Activated CD8-positive, alpha-beta memory T cell treated with anti-CD3 and anti-CD28 coated beads for 24 hours (primary cell): ENCODE measurements around the gene HKDC1.
A peak's percentile ranks its signal among the peaks of the same experiment; 100 is the strongest.
"Not testable (repeated sequence)": the region's sequence is repeated elsewhere in the genome, so short reads cannot be mapped to it uniquely, and the experiment has no call there.

Experiments used
- DNase-seq: peaks from one replicate; pipeline ENCODE4 v3.0.0-alpha.2; 2020

Gene HKDC1, protein sequence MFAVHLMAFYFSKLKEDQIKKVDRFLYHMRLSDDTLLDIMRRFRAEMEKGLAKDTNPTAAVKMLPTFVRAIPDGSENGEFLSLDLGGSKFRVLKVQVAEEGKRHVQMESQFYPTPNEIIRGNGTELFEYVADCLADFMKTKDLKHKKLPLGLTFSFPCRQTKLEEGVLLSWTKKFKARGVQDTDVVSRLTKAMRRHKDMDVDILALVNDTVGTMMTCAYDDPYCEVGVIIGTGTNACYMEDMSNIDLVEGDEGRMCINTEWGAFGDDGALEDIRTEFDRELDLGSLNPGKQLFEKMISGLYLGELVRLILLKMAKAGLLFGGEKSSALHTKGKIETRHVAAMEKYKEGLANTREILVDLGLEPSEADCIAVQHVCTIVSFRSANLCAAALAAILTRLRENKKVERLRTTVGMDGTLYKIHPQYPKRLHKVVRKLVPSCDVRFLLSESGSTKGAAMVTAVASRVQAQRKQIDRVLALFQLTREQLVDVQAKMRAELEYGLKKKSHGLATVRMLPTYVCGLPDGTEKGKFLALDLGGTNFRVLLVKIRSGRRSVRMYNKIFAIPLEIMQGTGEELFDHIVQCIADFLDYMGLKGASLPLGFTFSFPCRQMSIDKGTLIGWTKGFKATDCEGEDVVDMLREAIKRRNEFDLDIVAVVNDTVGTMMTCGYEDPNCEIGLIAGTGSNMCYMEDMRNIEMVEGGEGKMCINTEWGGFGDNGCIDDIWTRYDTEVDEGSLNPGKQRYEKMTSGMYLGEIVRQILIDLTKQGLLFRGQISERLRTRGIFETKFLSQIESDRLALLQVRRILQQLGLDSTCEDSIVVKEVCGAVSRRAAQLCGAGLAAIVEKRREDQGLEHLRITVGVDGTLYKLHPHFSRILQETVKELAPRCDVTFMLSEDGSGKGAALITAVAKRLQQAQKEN

DNA sequence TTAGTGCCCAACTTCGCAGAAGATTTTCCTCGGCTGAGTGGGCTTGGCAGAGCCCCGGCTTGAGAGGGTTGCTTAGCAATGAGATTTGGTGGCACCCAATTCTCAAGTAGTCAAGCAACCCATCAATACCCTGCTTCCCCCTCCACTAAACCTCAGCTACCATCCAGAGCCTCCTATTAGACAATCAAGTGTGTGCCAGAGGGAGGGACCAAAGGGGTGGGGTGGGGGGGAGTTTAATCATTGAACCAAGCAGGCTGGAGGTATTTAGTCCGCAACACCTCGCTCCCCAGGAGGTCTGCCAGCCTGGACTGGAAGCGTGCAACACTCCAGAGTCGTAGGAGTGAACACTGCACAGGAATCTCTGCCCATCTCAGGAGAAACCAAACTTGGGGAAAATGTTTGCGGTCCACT, at the start of gene HKDC1:
TSS of gene HKDC1 (plus strand) at position 292 of the 411 bp plus-strand sequence. CDS start at position 396, 104 bp downstream.
- DNase-seq: no peak

DNA sequence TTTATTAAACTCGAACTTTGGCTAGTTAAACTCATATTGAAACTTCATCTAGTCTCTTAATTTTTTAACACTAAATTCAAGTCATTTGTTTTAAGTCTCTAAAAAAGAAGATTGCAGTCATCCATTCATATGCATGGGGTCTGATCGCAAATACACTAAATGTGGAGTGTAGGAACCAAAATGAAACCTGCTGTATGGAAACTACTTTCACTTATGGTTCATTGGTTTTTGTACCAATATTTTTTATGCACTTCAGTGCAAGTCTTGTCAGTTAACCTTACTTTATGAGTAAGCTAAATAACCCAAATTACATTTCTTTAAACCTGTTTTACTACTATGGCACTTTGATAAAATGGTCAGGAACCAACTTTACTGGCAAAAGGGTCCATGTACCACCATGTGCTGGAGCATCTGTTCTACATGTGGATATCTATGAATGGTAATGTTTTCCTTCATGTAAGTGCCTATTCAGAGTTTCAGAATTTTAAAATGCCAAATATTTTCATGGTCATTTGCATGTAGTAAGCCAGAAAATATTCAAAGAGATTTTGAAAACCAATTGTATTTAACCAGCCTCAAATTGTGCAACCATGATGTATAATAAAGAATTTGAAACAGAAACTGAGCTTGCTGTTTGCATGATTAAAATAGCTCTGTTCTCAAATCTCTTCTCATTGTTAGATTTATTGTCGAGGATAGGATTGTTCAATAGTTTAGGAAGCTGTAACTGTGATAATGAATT, 47.7 kb upstream of the HKDC1 start:
- no peak for DNase-seq

DNA sequence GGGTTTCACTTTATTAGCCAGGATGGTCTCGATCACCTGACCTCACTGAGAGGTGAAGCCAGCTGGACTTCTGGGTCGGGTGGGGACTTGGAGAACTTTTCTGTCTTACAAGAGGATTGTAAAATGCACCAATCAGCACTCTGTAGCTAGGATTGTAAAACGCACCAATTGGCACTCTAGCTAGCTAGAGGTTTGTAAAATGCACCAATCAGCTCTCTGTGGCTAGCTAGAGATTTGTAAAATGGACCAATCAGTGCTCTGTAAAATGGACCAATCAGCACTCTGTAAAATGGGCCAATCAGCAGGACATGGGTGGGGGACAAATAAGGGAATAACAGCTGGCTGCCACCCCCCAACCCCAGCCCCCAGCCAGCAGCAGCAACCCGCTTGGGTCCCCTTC, 44.8 kb upstream of the HKDC1 start:
- not testable (repeated sequence) for DNase-seq

DNA sequence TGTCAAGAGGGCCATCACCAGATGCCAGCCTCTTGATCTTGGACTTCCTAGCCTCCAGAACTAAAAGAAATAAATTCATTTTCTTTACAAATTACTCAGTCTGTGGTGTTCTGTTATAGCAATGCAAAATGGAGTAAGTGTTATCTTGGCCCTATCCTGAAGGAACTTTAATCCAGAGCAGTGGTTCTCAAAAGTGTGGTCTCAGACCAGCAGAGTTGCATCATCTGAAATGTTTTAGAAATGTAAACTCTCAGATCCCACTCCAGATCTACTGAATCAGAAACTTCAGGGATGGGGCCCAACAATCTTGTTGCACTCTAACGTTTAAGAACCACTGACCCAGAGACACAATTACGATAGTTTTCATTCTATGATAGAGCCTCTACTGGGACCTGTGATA, 43.3 kb upstream of the HKDC1 start:
- DNase-seq: no peak

DNA sequence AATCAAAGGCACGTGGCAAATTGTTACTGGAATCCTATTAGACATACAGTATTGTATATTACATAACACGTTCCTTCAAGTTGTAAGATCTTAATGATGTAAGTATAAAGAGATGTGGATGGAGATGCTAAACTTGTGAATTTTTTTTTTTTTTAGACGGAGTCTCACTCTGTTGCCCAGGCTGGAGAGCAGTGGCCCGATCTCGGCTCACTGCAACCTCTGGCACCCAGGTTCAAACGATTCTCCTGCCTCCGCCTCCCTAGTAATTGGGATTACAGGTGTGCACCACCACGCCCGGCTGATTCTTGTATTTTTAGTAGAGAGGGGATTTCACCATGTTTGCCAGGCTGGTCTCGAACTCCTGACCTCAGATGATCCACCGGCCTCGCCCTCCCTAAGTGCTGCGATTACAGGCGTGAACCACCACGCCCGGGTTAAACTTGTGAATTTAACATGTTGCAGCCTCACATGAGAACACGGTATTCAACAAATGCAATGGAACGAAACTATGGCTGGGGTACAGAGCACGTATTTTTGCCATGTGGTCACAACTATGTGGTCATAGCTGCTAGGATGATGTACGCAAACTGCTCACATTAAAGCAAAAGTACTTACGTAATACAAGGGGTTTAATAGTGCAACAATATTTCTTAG, 40.9 kb upstream of the HKDC1 start:
- DNase-seq: peak; percentile 73

DNA sequence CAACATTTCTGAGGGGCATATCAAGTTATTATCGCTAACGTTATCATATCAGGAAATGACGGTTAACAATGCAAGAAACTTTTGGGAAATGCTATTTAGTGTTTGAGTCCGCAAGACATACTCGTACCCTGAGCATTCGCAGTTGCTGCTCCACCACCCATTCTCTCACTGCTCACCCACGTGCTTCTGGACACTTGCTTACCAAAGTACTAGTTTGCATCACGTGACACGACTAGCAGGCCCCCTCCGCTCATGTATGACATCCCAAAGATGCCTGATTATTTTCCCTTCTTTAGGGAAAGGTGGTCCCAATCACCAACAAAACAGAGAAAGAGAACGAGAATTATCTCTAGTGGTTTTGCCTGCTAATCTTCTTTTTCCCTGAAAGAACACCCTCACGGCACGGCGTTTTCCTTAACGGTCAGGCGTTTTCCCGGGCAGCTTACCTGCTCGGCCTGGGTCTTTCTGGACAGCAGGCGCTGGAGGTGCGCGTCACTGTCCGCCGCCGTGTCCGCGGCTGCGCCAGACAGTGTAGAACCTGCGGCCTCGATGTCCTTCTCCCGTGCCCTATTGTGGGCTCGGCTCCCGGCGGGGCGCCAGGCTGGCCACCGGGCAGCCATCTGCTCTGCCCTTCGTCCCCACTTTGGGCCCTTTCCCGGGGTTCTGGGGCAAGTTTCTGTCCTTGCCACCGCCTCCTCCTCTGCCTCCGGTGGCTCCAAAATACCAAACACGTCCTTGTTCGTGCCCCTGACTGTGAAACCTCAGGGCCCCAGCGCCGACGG, 40.2 kb upstream of the HKDC1 start, which contains the start of gene SUPV3L1:
TSS of gene SUPV3L1 (plus strand) at position 492 of the 782 bp plus-strand sequence. CDS start at position 550, 58 bp downstream.
- peak; percentile 97 for DNase-seq

DNA sequence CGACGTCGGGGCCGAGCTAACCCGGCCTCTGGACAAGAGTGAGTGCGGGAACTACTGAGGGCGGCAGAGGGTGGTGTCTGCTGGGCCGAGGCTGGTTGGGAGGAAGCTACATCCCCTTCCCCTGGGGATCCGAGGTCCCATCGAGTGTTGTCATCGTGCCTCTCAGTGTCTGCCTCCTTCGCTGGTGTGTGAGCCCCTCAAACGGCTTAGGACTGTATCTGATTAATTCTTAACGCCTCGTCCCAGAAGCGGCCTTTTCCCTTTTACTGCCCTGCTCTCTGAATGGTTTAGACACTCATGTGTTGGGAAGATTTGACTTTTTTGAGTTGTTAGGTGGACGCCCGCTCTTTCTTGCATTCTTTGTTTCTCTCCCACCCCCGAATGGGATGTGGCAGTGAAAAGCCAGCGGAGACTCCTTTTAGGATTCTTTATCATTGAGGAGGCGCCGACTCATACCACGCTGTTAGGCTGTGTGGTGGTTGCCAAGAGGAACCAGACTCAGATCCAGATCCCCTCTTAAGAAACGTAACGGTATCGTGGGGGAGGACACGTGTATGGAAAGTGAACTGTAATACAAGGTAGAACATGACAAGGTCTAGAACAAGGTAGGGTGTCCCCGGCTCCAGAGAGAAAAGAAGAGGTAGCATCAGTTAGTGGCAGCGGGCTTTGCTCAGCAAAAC, 39.5 kb upstream of the HKDC1 start:
- no peak for DNase-seq

DNA sequence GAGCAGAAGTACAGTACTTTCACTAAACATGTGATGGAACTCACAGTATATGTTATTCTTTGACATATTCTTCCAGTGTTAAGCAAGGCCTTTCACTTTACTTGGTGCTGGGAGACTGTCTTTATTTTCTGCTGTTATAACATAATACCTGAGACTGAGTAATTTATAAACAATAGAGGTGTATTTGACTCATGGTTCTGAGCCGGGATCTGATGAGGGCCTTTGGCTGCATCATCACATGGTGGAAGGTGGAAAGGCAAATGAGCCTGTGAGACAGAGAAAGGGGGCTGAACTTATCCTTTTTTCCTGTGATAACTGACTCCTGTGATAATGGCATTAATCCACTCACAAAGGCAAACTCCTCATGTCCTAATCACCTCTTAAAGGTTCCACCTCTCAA, 38.7 kb upstream of the HKDC1 start:
- no peak for DNase-seq

DNA sequence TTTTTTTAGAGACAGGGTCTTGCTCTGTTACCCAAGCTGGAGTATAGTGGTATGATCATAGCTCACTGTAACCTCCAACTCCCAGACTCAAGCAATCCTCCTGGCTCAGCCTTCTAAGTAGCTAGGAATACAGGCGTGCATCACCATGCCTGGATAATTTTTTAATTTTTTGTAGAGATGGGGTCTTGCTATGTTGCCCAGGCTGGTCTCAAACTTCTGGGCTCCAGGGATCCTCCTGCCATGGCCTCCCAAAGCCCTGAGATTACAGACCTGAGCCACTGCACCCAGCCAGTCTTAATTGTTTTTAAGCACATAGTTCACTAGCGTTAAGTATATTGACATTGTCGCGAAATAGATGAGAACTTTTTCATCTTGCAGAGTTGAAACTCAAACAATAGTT, 38.1 kb upstream of the HKDC1 start:
- no peak for DNase-seq

DNA sequence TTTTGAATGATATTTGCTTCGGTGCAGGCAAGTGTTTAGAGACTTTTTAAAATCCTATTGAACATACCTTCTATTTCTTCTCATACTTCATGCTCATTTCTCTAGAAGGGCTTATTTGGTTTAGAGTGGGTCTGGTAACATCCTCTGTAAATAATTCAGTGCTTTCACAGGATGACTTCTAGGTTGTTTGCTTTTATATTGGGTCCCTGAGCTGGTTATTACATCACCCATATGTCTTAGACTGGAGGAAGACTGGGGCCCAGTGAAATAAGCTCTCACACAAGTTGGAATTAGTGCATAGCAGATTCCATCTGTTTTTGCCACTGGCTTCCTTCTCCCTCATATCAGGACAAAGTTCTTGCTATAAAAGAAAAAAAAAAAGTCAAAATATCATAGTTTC, 33.6 kb upstream of the HKDC1 start:
- DNase-seq: no peak

DNA sequence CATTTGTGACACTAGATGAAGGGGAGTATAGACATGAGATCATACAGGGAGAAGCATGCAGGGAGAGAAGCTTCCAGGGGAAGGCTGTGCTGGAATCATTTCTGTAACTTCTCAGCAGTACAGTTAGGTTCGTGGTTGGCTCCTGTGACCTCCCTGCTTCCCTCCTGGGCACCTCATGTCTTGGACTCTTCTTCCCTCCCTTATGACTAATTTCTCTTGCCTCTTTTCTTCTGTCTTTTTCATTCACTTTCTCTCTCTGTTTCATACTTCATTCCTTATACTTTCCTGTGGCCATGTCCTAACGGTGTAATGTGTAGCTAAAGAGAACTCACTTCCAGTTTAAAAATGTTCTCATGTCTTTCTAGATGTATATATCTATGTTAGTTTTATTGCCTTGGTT, 19.1 kb upstream of the HKDC1 start:
- no peak for DNase-seq

DNA sequence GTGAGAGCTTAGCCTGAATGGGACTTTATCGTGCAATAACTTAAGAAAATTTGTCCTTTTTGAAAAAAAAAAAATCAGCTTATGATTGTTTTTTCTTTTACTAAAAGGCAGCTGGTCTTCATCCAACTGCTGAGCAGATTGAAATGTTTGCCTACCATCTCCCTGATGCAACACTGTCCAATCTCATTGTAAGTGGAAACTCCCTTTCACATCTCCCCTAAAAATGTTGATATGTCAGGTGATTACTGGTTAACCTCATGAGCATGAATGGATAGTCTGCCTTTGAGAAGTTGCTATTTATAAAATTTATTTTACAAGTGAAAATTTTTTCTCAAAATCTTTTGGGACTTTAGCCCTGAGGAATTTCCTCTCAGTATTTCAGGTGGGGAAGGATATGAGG, 17.8 kb upstream of the HKDC1 start:
- DNase-seq: no peak

DNA sequence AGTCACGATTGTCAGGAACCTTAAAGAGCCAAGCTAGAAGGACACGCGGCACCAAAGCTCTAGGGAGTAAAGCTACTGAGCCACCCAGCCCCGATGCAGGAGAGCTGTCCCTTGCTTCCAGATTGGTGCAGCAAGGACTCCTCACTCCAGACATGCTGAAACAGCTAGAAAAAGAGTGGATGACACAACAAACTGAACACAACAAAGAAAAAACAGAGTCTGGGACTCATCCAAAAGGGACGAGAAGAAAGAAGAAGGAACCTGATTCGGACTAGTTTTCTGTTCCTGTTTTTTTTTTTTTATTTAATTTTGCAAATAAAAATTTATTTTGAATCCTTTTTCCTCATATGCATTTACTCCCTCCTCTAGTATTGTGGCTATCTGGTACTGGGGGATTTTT, 11.4 kb upstream of the HKDC1 start:
- DNase-seq: no peak

DNA sequence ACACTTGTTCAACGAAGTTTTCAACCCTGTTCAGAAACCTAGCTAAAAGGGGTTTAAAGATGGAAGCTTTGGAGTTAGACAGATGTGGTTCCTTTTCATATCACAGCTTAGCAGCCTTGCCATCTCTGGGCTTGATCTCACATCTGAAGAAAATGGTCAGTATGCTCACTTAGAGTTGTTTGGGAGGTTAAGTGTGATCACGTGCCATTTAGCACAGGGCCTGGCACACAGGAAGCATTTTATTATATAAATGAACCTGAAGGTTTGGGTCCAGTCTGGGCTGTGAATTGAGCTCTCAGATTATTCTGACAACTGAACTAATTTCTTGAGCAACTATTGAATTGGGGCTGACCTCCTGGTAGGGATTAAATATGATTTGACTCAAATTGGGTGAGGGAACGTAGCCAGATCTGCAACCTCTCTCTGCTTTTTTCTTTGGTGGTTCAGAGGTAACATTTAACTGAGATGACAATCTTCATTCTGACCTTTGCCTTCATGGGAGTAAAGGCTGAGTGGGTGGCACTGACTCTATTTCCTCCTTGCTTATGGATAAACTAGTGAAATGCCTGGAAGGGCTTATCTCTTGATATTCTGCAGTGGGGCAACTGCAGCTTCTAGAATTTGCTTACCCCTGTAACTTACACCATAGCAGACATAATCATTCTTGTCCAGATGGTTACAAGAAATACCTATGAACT, 10.2 kb upstream of the HKDC1 start:
- DNase-seq: no peak

DNA sequence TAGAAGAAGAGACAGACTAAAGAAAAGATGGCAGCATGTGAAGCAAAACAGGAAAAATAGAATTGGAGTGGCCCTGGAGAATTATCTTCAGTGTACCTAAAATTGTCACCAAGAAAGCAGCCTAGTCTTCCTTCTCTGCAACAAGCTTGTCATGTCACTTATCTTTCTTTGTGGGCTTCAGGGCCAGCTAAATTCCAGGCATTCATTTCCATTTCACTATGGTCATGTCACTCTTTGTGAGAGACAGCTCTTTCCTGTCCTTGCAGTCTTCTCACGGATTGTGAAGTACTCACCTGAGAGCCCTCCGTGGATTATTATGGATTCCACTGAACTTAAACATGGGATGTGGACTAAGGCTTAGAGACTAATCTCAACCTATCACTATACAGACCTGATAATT, 9.0 kb upstream of the HKDC1 start:
- no peak for DNase-seq

DNA sequence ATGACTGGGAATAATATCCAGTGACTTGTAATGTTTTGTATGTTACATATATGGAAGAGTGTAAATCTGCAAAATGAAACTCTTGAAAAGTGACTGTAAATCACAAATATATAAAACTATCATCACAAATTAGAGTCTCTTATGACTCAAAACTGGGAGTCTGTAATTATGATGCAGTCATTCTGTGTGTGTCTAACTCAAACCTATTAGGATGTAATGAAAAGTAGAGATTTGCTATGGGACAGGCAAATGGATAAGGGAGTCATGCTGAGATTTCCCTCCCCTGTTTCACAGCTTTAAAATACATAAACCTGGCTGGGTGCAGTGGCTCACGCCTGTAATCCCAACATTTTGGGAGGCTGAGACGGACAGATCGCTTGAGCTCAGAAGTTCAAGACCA, 8.6 kb upstream of the HKDC1 start:
- no peak for DNase-seq

DNA sequence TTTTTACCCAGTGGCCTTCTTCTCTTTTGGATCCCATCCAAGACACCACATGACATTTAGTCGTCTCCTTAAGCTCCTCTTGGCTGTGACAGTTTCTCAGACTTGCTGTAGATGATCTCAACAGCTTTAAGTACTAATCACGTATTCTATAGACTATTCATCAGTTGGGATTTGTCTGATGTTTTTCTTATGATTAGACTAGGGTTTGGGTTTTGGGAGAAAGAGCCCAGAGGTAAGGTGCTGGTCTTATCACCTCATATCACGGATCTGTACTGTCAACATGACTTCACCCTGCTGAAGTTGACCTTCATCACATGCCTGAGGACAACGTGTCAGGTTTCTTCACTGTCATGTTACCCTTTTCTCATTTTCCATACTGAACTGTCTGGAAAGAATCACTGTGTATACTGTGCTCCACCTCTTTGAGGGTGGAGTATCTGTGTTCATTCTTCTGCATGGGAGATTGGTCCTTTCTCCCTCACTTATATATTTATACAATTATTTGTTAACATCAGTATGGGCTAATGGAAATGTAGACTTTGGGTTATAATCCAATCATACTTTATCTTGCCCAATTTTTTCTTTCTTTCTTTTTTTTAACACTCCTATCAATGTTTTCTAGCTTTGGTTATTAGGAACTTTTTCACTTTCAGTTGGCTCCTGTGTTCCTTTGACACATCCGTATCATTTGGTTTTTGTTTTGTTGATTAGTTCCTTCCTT, 6.4 kb upstream of the HKDC1 start:
- no peak for DNase-seq

DNA sequence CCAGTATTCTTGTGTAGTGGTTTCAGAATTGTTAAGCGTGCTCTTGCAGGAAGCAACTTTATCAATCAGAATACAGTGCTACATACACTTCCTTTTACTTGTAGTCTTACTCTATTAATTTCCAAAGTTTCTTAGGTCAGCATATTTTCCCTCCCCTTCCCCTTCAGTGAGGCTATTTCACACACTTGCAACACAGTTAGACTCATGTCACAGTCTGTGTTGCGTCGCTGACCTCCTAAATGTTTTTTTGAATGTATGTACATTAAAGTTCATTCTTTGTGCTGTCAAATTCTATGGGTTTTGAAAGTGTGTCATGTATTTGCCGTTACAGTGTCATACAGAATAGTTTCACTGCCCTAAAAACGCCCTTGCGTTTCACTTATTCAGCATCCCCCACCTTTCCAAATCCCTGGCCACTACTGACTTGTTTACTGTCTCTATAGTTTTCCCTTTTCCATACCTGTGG, 5.4 kb upstream of the HKDC1 start:
- no peak for DNase-seq

DNA sequence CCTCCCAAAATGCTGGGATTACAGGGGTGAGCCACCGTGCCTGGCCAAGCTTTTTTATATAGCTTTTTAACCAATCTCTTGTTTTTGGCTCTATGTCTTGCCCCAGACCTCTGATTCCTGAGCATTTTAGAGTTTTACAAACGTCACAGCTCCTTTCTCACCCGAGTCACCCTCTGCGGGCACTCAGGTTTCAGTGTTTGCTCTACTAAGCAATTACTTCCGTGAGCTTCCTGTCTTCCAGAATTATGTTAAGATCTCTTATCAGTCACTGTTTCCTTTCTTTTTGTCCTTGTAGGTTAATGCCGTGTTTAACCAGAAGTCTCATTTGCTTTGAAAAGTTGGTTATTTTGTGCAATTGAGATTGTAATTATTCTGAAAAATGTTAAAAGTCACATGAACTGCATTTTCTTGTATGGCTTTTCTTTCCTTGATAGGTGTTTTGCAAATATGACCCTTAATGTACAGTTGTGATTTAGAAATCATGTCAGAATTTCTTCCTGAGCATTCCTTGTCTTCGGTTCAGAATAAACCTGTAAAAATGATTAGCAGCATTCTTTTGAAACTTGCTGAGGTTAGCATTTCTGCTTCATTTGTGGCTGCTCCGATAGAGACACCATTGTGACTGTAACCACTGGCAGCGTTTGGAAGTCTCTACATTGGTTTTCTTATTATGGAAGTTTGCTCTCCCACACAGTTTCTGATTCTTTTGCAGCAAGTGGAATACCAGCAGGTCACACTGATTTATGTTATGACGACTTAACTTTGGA, 4.5 kb upstream of the HKDC1 start:
- no peak for DNase-seq
